OCI-LY1 (cell line): ENCODE results near the gene CPT1B.

Experiments used
- EZH2 ChIP-seq: fragments of 200-600 bp; sonication (generic), shearing (Covaris generic); IDR thresholded peaks from 2 replicates; pipeline ENCODE4 v1.8.0; 2017; ENCODE audit warnings: borderline replicate concordance, mixed run types, mild to moderate bottlenecking, antibody characterized with exemption, low read length, moderate library complexity, mixed read lengths
- TF ChIP-seq, protein P1 (sequence below): fragments of 200-600 bp; sonication (generic), shearing (Covaris generic); IDR thresholded peaks from 2 replicates; pipeline ENCODE4 v1.5.1; 2017; ENCODE audit warnings: mild to moderate bottlenecking, antibody characterized with exemption, low read length, moderate library complexity, mixed read lengths

DNA sequence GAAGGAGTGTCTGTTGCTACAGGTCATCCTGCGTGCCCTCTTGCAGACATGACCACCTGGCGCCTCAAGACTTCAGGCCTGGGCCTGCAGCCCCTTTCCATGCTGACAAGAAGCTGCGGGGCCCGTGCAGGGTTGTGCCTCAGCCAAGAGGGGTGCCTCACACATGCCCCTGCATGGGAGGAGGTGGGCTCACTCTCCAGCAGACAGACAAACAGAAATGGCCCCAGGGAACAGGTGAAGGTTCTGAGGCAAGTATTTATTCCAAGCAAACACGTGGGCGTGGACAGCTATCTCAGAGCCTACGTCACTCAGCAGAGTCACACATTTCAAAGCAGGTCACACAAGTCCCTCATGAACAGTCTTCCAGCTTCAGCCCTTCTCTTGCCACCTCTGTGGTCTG is 9.6 kb downstream of the CPT1B start:
- TF ChIP-seq, protein P1, sequence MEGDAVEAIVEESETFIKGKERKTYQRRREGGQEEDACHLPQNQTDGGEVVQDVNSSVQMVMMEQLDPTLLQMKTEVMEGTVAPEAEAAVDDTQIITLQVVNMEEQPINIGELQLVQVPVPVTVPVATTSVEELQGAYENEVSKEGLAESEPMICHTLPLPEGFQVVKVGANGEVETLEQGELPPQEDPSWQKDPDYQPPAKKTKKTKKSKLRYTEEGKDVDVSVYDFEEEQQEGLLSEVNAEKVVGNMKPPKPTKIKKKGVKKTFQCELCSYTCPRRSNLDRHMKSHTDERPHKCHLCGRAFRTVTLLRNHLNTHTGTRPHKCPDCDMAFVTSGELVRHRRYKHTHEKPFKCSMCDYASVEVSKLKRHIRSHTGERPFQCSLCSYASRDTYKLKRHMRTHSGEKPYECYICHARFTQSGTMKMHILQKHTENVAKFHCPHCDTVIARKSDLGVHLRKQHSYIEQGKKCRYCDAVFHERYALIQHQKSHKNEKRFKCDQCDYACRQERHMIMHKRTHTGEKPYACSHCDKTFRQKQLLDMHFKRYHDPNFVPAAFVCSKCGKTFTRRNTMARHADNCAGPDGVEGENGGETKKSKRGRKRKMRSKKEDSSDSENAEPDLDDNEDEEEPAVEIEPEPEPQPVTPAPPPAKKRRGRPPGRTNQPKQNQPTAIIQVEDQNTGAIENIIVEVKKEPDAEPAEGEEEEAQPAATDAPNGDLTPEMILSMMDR: no peak
- TF ChIP-seq EZH2: no peak
